Renal cortical epithelial cell (primary cell): ENCODE data around the gene ADRB1. TPM values are rescaled to one million over a fixed set of nuclear protein-coding genes. Genes with fewer than 3 reads are reported as not detected.
A peak's percentile ranks its signal among the peaks of the same experiment; 100 is the strongest.

Experiments
- DNase-seq: peaks from one replicate; pipeline ENCODE4 v3.0.0-alpha.2; 2011; ENCODE audit warnings: low read depth
- total RNA-seq: library from RNA; depleted of rRNA; stranded (reverse); fragments of >200 nt; gene quantifications from 2 replicates; pipeline ENCODE4 v1.2.3, GENCODE V29; 2014

ADRB1 gene
- under 0.01 TPM in 1 of 2 replicates, not detected in the other for total RNA-seq

DNA sequence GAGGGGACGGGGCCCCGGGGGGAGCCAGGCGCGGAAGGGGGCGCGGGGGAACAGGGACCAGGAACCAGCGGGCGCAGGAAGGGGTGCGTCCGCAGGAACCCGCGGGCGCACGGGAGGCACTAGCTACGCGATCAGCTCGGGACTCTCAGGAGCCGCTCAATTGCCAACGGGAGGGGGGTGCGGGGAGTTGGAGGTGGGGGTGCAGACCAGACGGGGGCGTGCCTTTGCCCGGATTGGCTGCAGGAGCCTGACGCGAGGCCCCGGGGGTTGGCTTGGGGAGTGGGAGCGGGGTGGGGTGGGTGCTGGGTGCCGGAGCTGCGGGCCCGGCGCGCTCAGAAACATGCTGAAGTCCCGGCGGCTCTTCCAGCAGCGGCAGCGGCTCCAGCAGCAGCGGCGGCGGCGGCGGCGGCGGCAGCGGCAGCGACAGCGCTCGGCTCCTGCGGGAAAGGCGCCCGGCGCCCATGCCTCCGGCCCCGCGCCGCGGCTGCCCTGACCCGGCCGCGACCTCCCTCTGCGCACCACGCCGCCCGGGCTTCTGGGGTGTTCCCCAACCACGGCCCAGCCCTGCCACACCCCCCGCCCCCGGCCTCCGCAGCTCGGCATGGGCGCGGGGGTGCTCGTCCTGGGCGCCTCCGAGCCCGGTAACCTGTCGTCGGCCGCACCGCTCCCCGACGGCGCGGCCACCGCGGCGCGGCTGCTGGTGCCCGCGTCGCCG lies at the start of gene ADRB1:
Gene ADRB1, plus strand, starts transcription at position 335 of the 715 bp plus-strand sequence. Its CDS starts 267 bp downstream, at position 602.
- DNase-seq: no peak

DNA sequence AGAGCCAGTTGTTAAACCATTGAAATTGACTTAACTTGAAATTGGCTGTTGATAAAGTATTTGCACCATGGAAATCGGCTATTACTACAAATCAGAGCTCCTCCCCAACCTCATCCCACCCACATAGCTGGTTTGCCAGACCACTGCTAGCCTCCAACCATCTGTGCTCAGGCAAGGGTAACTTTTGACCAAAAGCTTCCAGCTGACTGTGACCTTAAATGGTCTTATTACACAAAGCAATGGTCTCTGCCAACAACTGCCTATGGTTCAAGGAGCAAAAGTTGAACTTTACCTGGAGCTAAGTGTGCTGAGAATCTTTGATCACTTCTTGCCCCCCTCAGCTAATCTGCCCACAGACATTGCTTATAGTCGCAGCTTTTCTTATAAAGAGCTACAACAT lies 48.5 kb upstream of the ADRB1 start:
- peak; percentile 54 for DNase-seq

DNA sequence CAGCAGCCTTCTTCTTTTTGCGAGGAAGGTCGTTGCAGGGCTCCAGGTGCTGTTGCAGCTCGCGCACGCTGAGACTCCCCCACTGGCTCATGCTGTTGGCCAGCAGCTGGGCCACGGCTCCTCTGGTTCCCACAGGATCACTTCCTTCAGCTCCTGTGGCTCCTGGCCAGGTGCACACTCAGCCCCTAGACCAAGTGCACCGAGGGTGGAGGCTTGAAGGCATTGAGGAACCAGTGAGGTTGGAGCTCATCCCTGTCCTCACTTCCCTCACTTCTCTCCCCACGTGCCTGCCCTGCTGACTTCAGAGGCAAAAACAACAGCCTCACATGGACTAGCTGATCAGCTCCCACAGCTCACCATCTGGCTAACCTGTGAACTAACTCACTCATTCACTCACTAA lies 46.2 kb upstream of the ADRB1 start:
- no peak for DNase-seq

DNA sequence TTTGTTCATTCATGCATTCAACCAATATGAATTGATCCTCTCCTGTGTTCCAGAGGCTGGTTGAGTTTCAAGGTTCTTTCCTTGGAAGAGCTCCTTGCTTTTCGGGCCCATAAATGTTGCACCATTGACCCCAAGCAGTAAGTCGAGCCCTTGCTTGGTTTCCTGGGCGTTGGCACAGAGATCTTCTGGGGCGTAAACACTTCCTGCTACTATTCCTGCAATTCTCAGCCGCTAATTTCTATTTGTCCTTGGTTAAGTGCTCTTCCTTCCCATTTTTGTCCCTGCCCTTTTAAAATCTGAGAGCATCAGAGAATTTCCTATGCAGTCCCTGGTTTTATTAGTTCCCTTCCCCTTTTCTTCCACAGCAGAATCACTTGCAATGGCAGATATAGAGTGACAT lies 44.1 kb upstream of the ADRB1 start:
- DNase-seq: no peak

DNA sequence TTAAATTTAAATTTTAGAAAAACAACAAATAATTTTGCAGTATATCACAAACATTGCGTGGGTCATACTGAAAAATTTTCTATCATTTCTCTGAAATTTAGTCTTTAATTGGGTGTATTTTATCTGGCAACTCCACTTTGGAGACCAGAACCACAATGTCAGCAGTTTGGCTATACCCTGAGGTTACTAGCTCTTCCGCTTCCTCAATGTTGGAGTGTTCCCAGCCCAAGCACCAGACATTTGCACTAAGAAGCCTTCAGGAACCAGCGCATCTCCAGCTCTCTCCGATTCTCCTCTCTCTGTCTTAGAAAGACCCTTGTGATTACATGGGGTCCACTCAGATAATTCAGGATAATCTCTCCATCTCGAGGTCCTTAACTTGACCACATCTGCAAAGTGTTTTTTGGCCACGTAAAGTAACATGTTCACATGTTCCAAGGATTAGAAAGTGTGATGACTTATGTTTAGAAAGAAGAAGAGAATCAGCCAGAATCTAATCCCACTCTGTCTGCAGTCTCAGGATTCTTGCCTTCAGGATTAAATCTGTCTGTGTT lies 43.1 kb upstream of the ADRB1 start:
- no peak for DNase-seq

DNA sequence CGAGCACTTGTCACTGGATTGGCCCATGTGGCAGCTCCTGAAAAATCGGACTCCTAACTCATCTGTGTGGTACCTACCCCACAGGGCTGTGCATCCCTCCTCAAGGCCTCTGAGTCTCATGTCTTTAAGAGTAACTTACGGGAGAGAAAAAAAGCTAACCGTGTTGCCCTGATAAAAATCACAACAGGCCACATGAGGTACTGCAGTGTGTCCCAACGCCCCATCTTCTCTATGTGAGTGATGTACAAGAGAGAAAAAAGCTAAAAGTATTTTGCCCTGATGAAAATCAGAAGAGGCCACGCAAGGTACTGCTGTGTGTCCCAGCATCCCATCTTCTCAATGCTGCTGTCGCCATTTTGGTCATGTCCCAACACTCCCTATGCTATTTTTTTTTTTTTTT lies 41.2 kb upstream of the ADRB1 start:
- DNase-seq: no peak

DNA sequence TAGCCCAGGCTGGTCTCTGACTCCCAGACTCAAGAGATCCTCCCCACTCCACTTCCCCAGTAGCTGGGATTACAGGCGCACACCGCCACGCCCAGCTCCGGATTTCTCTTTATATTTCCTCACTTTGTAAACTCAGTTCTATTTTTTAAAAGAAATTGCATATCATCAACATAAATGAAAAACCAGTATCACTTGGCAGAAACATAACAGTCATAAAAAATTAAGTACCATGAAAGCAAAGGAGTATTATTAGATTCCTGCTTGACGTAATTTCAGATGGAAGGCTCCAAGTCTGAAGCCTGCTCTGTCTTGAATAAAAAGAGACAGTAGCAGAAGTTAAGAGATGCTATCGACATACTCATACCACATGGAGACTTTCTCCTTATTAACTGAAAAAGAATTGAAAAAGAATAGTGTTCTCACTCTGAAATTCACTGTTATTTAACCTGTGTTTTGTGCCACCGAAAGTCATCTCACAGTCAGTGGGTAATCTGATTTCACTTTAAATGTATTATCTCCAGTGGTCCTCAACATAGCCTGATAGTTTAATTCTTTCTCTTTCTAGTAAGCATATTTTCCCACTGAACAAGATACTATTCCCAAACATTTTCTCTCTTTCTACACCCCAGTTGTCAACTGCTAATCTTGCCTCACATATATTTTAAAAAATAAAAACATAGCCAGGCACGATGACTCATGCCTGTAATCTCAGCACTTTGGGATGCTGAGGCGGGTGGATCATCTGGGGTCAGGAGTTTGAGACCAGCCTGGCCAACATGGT lies 40.3 kb upstream of the ADRB1 start:
- DNase-seq: no peak

DNA sequence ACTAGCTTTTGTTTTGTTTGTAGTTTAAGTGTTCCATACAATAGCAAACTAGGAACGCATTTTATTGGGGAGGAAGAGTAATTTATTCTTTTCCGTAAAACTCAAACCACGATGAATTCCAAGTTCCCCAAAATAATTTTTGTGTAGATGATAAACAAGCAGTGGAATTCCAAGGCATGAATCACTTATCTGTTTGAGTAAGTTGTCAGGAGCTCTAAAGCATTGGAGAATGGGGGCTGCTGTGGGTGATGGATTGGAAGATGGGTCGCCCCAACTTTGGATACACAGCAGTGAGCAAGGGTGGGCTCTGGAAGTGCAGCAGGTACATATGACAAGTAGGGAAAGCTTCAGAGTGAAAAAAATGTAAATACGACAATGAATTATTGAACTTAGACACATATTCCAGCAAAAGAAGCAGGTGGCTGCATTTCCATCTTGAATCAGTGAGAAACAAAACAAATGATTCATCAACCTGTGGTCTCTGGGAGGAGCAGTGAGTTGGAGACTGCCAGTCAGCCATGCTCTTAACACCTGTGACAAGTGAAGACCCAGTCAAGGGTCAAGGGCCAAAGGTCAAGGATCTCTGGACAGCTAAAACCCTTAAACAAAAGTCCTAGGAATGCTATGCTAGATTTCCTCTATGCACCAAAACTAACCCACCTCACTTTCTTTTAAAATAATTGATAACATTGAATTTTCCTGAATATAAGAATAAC lies 34.2 kb upstream of the ADRB1 start:
- no peak for DNase-seq

DNA sequence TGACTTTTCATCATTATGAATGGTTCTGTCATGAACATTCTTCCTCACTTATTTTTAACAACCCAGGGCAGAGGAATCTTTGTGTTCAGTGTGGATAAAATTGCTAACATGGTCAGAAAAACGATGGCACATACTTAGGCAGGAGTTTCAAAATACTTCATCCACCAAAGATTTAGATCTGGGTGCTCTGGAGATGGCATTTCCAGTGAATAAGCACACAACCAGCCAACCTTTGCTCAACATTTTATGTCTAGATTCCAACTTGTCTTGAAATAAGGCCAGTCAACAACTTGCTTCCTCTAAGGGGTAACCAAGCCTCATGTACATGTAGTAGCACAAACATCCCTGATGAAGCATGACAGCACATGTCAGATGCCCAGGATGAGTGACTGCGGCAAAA lies 33.4 kb upstream of the ADRB1 start:
- DNase-seq: no peak

DNA sequence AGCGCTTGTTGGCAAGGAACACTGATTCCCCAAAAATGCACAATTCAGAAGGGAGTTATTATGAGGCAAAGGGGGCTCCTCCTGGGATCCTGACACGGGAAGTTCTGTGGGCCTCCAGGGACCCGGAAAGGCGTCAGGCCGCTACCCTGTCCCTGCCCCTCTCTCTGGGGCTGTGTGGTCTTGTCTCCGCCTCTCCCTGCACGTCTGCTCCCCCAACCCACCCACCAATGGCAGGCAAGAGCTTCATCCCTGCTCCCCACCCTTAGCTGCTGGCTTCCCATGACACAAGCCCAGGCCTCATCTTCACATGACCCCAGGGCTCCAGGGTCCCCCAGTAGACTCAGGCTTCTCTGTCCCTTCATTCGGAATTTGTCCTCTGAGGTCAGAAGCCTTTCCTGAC lies 31.0 kb upstream of the ADRB1 start:
- no peak for DNase-seq

DNA sequence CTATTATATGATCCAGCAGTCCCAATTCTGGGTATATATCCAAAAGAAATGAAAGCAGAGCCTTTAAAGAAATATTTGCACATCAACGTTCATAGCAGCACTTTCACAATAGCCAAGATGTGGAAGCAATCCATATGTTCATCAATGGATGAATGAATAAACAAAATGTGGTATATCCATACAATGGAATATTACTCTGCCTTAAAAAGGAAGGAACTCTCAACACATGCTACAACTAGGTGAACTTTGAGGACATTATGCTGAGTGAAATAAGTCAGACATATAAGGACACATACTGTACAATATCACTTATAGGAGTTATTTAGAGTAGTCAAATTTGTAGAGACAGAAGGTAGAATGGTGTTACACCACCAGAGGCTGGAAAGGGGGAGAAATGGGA lies 28.0 kb upstream of the ADRB1 start:
- no peak for DNase-seq

DNA sequence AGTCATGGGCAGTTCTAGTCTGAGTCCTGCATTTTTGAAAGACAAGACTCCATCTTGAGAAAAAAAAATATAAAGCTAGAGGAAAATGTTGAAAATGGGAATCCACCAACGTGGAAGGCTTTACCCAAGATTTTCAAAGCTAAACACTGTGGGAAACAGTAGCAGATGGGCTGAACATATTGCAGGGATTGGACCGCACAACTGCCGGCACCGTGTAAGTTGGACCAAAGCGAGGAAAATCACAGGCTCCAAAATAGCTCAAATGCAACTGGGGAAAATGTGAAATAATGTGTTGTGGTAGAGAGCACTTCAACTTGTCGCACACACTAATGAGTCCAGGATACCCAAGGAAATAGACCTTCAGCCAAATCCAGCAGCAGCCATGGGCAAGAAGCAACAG lies 26.4 kb upstream of the ADRB1 start:
- DNase-seq: no peak

DNA sequence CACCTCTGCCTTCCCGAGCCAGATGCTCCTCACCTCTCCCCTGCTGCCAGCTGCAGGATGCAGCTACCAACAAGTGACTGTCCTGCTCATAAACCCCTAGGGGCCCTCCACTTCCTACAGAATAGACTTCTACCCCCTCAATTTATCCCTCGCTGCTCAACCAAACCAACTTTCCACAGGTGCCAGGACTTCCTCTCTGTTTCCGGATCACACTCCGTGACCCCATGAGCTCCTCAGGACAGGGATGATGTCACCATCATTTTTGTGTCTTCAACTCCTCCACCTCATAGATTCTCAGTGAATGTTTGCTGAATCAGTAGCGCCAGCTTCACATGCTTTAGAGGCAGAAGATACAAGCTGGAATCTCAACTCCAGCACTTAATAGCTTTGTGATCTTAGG lies 25.8 kb upstream of the ADRB1 start:
- DNase-seq: no peak

DNA sequence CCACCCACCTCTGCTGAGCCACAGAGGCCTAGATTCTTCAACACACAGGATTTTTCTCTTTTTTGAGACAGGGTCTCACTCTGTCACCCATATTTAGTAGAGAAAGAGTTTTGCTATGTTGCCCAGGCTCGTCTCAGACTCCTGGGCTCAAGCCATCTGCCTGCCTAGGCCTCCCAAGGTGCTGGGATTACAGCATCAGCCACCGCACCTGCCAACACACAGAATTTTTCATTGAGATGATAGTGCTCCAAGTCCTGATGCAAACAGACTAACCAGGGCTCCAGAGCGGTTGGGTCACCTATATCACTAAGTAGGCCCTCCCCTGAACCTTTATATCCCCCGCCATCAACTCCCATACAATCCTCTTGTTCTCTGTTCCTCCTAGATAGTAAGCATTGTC lies 24.4 kb upstream of the ADRB1 start:
- no peak for DNase-seq

DNA sequence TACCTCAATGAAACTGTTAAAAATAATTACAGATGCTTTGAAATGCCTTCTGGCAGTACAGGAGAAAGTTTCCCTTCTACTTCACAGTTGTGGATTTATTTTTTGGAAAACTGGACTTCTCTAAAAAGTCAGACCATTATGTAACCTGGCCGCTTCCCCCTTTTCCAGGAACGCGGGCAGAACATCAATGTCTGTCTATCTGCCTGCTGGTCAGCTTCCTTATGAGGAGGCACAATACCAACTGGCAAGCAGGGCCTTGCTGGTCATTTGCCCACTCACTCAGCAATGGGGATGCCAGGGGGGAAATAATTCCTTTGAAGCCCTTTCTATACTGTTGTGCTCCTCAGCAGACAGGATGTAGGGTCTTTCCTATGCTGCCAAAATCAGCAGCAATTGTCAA lies 22.5 kb upstream of the ADRB1 start:
- no peak for DNase-seq

DNA sequence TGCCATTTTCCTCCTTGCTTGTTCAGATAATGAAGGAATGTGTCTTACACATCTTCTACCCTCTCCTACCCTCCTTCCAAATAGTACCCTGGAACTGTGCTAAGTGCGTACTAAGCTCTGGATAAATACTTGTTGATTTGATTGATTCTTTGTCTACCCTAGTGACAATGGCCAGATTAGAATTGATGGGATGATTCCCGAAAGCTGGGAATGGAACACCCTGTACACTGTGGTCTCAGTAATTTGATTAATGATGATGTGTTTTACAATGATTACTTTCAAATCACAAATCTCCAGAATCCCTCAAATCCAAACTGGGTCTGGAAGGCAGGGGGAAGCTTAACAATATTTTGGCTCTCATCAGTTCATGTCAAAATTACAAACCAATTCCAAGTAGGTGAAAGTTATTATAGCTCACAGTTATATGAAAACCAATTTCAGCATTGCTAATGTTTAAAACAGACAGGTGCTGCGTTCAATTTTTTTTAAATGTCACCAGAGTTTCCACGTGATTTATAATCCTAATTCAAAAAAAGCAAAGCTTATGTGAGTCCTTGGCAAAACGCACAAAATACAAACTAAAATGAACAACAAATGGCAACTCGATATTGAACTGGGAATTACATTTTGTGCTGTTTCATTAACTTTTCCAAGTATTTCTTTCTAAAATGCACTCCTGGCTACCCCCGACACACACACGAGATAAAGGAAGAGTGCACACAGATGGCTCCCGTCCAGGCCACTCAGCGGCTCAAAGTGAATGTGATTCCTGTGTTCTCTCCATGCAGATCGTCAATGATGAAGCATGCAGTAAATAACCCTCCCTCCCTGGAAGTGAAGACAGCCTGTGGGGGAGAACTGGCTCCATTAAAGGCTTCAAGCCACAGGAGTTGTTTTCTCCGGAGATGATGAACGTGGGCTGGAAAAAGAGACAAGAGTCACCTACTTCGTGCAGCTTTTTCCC lies 21.7 kb upstream of the ADRB1 start:
- DNase-seq: no peak

DNA sequence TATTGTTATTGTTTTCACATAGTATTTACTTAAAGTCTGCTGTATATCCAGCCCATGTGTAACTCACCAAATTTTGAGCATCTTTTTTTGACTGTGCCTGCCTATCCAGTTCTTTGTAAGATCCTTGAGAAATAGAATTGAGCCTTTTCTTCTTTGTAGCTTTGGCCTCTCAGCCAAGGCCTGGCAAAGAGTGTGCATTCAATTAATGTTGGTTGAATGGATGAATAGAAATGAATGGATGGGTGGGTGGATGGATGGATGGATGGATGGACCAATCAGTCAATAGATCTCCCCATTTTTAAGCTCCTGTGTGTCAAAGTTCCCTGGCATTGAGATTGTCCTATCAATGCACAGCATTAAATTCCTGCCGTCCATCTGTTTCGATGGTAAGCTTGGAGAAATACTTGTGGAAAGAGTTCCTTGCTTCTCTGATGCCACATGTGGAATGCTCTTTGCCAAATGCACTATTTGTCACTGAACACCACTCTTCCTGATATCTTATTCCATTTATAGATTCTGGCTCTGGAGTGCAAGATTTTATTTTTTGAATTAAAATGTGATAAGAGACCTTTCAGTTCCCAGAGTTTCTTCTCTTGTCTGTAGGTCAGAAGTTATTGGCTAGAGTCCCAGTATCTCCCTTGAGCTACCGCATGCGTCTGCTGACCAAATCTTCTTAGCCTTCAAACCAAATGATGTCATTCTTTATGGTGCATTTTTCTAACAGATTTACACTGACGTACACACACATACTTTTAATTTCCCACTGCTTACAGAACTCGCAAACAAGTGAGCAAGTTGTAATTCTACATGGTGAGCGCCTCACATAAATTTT lies 20.7 kb upstream of the ADRB1 start:
- DNase-seq: no peak

DNA sequence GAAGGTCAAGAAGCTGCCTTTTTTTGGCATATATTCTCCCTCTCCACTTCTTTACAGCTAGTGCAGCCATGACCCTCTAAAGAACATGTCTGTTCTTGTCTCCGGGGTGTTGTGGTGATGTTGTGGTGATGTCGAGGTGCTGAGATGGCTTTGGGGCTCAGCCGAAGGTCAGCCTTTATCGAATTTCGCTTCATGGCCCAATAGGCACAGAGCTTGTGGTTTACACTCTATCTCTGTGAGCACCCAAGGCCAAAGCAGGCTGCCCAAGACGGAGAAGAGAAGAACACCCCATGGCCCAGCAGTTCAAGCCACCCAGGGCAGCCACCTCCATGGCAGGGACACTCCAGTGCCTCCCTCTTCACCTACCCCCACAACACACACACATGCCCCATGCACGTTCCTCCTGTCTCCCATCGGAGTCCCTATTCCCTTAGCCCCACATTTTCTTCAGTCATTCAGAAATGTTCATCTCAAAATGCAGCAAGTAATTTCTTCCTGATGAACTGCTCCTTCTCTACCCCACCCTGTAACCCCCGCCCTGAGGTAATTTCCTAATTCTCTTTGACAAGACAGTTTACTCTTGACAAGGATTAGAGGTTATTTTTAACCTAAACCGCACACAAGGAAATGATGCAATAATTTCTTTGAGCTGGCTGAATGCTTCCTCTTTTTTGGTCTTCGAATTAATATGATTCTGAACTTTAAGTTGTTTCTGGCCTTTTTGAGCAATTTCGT lies 18.6 kb upstream of the ADRB1 start:
- no peak for DNase-seq

DNA sequence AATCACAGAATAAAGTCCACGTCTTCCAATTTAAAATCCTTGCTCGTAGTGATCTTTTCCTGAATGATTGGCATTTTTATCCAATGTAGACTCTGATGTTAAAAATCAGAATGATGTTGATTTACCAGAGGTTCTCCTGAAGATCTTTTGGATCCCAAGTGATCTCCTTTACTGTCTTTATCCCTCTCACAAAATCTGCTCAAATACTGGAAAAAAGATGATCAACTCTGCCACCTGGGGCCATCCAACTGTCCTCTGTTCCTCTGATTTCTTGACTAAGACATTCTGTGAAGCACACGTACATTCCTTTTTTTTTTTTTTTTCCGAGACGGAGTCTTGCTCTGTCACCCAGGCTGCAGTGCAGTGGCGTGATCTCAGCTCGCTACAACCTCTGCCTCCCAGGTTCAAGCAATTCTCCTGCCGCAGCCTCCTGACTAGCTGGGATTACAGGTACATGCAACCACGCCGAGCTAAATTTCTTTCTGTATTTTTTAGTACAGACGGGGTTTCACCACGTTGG lies 18.0 kb upstream of the ADRB1 start:
- no peak for DNase-seq
